A549 (cell line): ENCODE results near the gene RNF43. TPM values are rescaled to one million over a fixed set of nuclear protein-coding genes. Genes with fewer than 3 reads are reported as not detected.

Source experiments
- ATAC-seq, 2 experiments: fragments of 200-7000 bp in 1 of 2; fragments of >200 bp in 1 of 2; cut with Nextera tagmentation in 1 of 2; cut with Tn5 transposase in 1 of 2; 3 replicates each; pipeline versions ENCODE4 v1.8.0 to v1.9.1; 2018 to 2020; ENCODE audit warnings: mild to moderate bottlenecking in 1 of 2, moderate library complexity in 1 of 2
- CTCF ChIA-PET: fragments of 300-600 bp; sonication (Branson Sonifier 250); formaldehyde crosslinking; extraction: SDS; loops from one replicate; lab custom pipeline; 2021; ENCODE audit warnings: antibody characterized with exemption, inconsistent platforms; lab: Yijun Ruan, JAX
- POLR2A ChIA-PET: fragments of 350-600 bp; formaldehyde crosslinking; extraction: SDS; loops from one replicate; lab custom pipeline; 2021; ENCODE audit warnings: antibody characterized with exemption, inconsistent platforms; lab: Yijun Ruan, JAX
- DNase-seq, 2 experiments: peaks; one replicate each; pipeline versions ENCODE4 v3.0.0 to v3.0.0-alpha.2; 2011 to 2016; ENCODE audit warnings: low read depth in 1 of 2, low spot score in 1 of 2
- FAIRE-seq: peaks from 2 replicates; lab custom pipeline; 2011; peaks lifted over from hg19 to GRCh38; lab: Jason Lieb, UNC
- H3K27ac ChIP-seq, 2 experiments: fragments of >200 bp; sonication (Bioruptor Twin); formaldehyde crosslinking; 3 replicates each; pipeline ENCODE4 v1.5.1; 2016 to 2017
- H3K4me1 ChIP-seq: fragments of >200 bp; sonication (Bioruptor Twin); formaldehyde crosslinking; 3 replicates; pipeline ENCODE4 v1.6.1; 2016
- H3K4me2 ChIP-seq: fragments of >200 bp; sonication (Bioruptor Twin); formaldehyde crosslinking; 3 replicates; pipeline ENCODE4 v1.6.1; 2016
- H3K4me3 ChIP-seq: fragments of >200 bp; sonication (Bioruptor Twin); formaldehyde crosslinking; 3 replicates; pipeline ENCODE4 v1.5.1; 2016
- H3K9me3 ChIP-seq: fragments of >200 bp; sonication (Bioruptor Twin); formaldehyde crosslinking; 3 replicates; pipeline ENCODE4 v1.6.1; 2016
- ATOH8 ChIP-seq: fragments of 250-450 bp; sonication (Bioruptor Pico); IDR thresholded peaks from 2 replicates; pipeline ENCODE4 v1.5.0; 2020; ENCODE audit warnings: low read depth, mild to moderate bottlenecking, moderate library complexity
- BHLHE40 ChIP-seq: IDR thresholded peaks from 2 replicates; pipeline ENCODE4 v1.6.1; 2012; ENCODE audit warnings: low read depth, low read length, inconsistent platforms
- CBX2 ChIP-seq: fragments of 200-600 bp; sonication (generic); IDR thresholded peaks from 2 replicates; pipeline ENCODE4 v1.6.1; 2016; ENCODE audit warnings: low read depth, mild to moderate bottlenecking, borderline replicate concordance
- CBX8 ChIP-seq: fragments of 200-600 bp; sonication (generic); IDR thresholded peaks from 2 replicates; pipeline ENCODE4 v1.6.1; 2016
- EHMT2 ChIP-seq: fragments of 200-600 bp; sonication (generic); IDR thresholded peaks from 2 replicates; pipeline ENCODE4 v1.6.1; 2016; ENCODE audit warnings: antibody characterized with exemption, low read depth, mild to moderate bottlenecking, moderate library complexity
- ESRRA ChIP-seq: fragments of 150-350 bp; IDR thresholded peaks from 2 replicates; pipeline ENCODE4 v1.6.1; 2014; ENCODE audit warnings: mild to moderate bottlenecking, low read length, borderline replicate concordance
- GATA3 ChIP-seq: IDR thresholded peaks from 2 replicates; pipeline ENCODE4 v1.6.1; 2012; ENCODE audit warnings: borderline replicate concordance
- HEYL ChIP-seq: fragments of 250-450 bp; sonication (Bioruptor Pico); IDR thresholded peaks from 2 replicates; pipeline ENCODE4 v1.8.0; 2021; ENCODE audit warnings: mild to moderate bottlenecking, moderate library complexity
- HOXA7 ChIP-seq: fragments of 250-450 bp; sonication (Bioruptor Pico); IDR thresholded peaks from 2 replicates; pipeline ENCODE4 v1.5.0; 2020; ENCODE audit warnings: mild to moderate bottlenecking, moderate library complexity
- HOXB5 ChIP-seq: fragments of 250-450 bp; sonication (Bioruptor Pico); IDR thresholded peaks from 2 replicates; pipeline ENCODE4 v1.5.0; 2020; ENCODE audit warnings: mild to moderate bottlenecking, moderate library complexity
- MAX ChIP-seq: IDR thresholded peaks from 2 replicates; pipeline ENCODE4 v1.6.1; 2012
- MAZ ChIP-seq: fragments of 150-350 bp; IDR thresholded peaks from 2 replicates; pipeline ENCODE4 v1.6.1; 2014; ENCODE audit warnings: antibody characterized with exemption, low read depth, low read length, borderline replicate concordance
- NFE2L2 ChIP-seq: fragments of 150-350 bp; conservative IDR thresholded peaks from 2 replicates; pipeline ENCODE4 v1.6.1; 2014; ENCODE audit warnings: low read length
- NPAS2 ChIP-seq: fragments of 250-450 bp; sonication (Bioruptor Pico); IDR thresholded peaks from 2 replicates; pipeline ENCODE4 v1.8.0; 2022; ENCODE audit warnings: mild to moderate bottlenecking, moderate library complexity, borderline replicate concordance
- POLR2A ChIP-seq: IDR thresholded peaks from 2 replicates; pipeline ENCODE4 v1.6.1; 2012; ENCODE audit warnings: mild to moderate bottlenecking, low read length
- POLR2AphosphoS2 ChIP-seq: conservative IDR thresholded peaks from 2 replicates; pipeline ENCODE4 v1.6.1; 2012; ENCODE audit warnings: low read length, improper control_type of control experiment, inconsistent platforms
- SREBF2 ChIP-seq: fragments of 450-650 bp; IDR thresholded peaks from 2 replicates; pipeline ENCODE4 v1.6.1; 2014; ENCODE audit warnings: mild to moderate bottlenecking, moderate library complexity
- TP53 ChIP-seq: fragments of 250-450 bp; sonication (Bioruptor Pico); IDR thresholded peaks from 2 replicates; pipeline ENCODE4 v1.5.0; 2021; ENCODE audit warnings: mild to moderate bottlenecking, moderate library complexity
- ZC3H11A ChIP-seq: fragments of 450-650 bp; IDR thresholded peaks from 2 replicates; pipeline ENCODE4 v1.6.1; 2014; ENCODE audit warnings: antibody characterized with exemption, mild to moderate bottlenecking
- WGBS: methylation state at CpG from one replicate; pipeline ENCODE4 v1.1.6; 2017; ENCODE audit errors: missing lambda C conversion rate; 5-methylcytosine and 5-hydroxymethylcytosine counted together
- polyA plus RNA-seq, 4 experiments: library from polyadenylated mRNA; depleted of rRNA in 3 of 4; stranded (reverse); fragments of >200 nt; fragmentation: RNase III in 1 of 4; extraction: RNeasy Plus Mini Kit Qiagen cat#74134 plus additional on column Dnase treatment in 1 of 4; gene quantifications; 2 replicates in 3 of 4; 3 replicates in 1 of 4; pipeline ENCODE4 v1.2.3, GENCODE V29; 2011 to 2017
- TF ChIP-seq, protein P1 (sequence below): fragments of >200 bp; sonication (Bioruptor Twin); formaldehyde crosslinking; IDR thresholded peaks from 3 replicates; pipeline ENCODE4 v1.5.1; 2016
- TF ChIP-seq, protein P2 (sequence below): IDR thresholded peaks from 2 replicates; pipeline ENCODE4 v1.6.1; 2012; ENCODE audit warnings: low read depth, borderline replicate concordance
- TF ChIP-seq, protein P3 (sequence below): IDR thresholded peaks from 2 replicates; pipeline ENCODE4 v1.6.1; 2012

Gene RNF43
- polyA plus RNA-seq, 2 of the 4 experiments (the other 2 are of a cell fraction), result 2.5 to 6.6 TPM

DNA sequence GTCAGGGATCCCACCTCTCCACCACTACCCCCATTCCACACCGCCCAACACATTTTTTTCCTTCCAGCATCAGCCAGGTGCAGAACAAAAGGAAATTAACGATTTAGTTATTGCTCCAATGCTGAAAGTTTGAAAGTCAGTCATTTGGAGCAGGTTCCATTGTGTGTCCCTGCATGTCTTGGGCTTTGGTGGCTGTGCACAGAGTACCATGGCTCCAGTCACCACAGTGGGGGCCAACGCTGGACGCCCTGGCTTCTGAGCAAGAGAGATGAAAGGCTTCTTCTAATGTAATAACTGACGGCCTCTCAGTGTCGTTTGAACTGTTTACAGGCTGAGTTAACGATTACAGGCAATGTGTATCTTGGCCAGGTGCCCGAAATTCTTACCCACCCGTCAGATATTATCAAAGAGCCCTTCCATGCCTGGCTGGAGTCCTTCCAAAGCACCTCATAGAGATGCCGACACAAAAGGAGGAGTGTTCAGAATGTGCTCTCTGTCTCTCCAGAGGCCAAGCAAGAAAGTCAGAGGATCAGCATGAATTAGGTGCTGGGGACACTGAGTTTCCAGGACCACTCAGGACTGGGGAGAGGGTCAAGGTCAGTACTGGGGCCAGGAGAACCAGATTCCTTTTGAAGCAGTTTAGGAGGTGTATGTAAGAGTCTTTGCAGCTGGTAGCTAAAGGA, 25.9 kb downstream of the RNF43 start (continued):
- TF ChIP-seq, protein P1, sequence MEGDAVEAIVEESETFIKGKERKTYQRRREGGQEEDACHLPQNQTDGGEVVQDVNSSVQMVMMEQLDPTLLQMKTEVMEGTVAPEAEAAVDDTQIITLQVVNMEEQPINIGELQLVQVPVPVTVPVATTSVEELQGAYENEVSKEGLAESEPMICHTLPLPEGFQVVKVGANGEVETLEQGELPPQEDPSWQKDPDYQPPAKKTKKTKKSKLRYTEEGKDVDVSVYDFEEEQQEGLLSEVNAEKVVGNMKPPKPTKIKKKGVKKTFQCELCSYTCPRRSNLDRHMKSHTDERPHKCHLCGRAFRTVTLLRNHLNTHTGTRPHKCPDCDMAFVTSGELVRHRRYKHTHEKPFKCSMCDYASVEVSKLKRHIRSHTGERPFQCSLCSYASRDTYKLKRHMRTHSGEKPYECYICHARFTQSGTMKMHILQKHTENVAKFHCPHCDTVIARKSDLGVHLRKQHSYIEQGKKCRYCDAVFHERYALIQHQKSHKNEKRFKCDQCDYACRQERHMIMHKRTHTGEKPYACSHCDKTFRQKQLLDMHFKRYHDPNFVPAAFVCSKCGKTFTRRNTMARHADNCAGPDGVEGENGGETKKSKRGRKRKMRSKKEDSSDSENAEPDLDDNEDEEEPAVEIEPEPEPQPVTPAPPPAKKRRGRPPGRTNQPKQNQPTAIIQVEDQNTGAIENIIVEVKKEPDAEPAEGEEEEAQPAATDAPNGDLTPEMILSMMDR, result no peak
- TF ChIP-seq SREBF2, result no peak
- TF ChIP-seq, protein P2, sequence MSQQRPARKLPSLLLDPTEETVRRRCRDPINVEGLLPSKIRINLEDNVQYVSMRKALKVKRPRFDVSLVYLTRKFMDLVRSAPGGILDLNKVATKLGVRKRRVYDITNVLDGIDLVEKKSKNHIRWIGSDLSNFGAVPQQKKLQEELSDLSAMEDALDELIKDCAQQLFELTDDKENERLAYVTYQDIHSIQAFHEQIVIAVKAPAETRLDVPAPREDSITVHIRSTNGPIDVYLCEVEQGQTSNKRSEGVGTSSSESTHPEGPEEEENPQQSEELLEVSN, result no peak; the same call in 1 of the 2 replicates
- TF ChIP-seq, protein P3, sequence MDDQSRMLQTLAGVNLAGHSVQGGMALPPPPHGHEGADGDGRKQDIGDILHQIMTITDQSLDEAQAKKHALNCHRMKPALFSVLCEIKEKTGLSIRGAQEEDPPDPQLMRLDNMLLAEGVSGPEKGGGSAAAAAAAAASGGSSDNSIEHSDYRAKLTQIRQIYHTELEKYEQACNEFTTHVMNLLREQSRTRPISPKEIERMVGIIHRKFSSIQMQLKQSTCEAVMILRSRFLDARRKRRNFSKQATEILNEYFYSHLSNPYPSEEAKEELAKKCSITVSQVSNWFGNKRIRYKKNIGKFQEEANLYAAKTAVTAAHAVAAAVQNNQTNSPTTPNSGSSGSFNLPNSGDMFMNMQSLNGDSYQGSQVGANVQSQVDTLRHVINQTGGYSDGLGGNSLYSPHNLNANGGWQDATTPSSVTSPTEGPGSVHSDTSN, result peak; percentile 44; the same call in 1 of the 2 replicates
- TF ChIP-seq MAZ, result no peak
- no peak for TF ChIP-seq ZC3H11A
- no peak for TF ChIP-seq HOXB5
- TF ChIP-seq NPAS2, result no peak
- no peak for TF ChIP-seq EHMT2
- no peak for TF ChIP-seq NFE2L2
- peak; percentile 100 for TF ChIP-seq GATA3

DNA sequence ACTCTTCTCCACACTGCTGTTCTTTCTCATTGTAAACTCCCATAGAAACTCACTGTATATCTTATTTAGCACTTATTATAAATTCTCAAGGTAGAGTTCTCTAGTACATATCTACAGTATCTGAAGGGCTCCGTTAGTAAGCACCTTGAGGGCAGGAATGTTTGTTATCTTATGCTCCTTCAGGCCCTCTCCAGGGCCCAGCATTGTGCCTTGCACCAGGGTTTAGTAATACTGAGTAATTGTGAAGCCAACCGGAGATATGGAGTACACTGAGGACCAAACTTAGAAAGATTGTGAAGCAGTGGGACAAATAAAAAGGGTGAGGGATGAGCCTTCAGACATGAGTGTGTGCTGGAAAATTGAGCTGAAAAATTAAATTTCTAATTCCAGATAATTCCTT, 26.4 kb downstream of the RNF43 start:
- Histone ChIP-seq H3K4me2 (peak overlapping the region; percentile 75), H3K9me3 (no peaks in the 10 kb centered on the region), H3K4me3 (0 out of 3 replicates have a peak overlapping the region, but pooled peaks have one; percentile 2), H3K27ac (peak overlapping the region; percentile 71 to 84), H3K4me1 (peaks cover 74% of the 10 kb centered on the region)
- FAIRE-seq (no peak), DNase-seq (no peak), ATAC-seq (peak; percentile 32 to 39; a peak in 4 of 6 replicates)
- TF ChIP-seq POLR2A (no peak), MAX (no peak), BHLHE40 (no peak), ATOH8 (CRISPR knock-in tag) (no peak), POLR2AphosphoS2 (no peak), CBX8 (no peak), ESRRA (no peak), TP53 (no peak), CBX2 (no peak), HOXB5 (no peak), HOXA7 (CRISPR knock-in tag) (no peak), HEYL (CRISPR knock-in tag) (no peak), NFE2L2 (no peak)
- CTCF ChIA-PET, result interaction anchor here (0.8 to 5.5 kb wide), 6 partner anchors 12 to 141 kb away, joined by 3 to 24 read pairs (median 3); partner anchors contain the start of genes RNF43 and SUPT4H1
- WGBS, result 79% methylated on average over 2 of the region's 2 CpGs
- POLR2A ChIA-PET, result interaction anchor here (1.0 to 1.1 kb wide), 2 partner anchors 26 to 38 kb away, joined by 4 read pairs; partner anchors contain the start of genes RNF43 and SUPT4H1
